HepG2 (cell line): ENCODE results near the gene ADARB1. TPM values are rescaled to one million over a fixed set of nuclear protein-coding genes. Genes with fewer than 3 reads are reported as not detected.

Experiments
- CTCF ChIP-seq: sonication (generic); formaldehyde crosslinking; IDR thresholded peaks from 2 replicates; pipeline ENCODE4 v1.5.0; 2020; ENCODE audit warnings: mild to moderate bottlenecking, missing genetic modification reagents, moderate library complexity
- DMTF1 ChIP-seq: sonication (generic); formaldehyde crosslinking; IDR thresholded peaks from 2 replicates; pipeline ENCODE4 v1.4.0; 2020; ENCODE audit warnings: mild to moderate bottlenecking, missing genetic modification reagents
- GABPB1 ChIP-seq: IDR thresholded peaks from 2 replicates; pipeline ENCODE4 v1.6.1; 2016; ENCODE audit warnings: mild to moderate bottlenecking, missing genetic modification reagents, moderate library complexity, missing compliant biosample characterization
- HMGXB4 ChIP-seq, 2 experiments: sonication (generic) in 1 of 2; formaldehyde crosslinking in 1 of 2; IDR thresholded peaks; 2 replicates each; pipeline versions ENCODE4 v1.4.0 to v1.6.1; 2018 to 2020; ENCODE audit warnings: missing genetic modification reagents in 2 of 2, borderline replicate concordance in 1 of 2, low read depth in 1 of 2, mild to moderate bottlenecking in 1 of 2, missing biosample characterization in 1 of 2
- MAFK ChIP-seq, 2 experiments: IDR thresholded peaks in 1 of 2; conservative IDR thresholded peaks in 1 of 2; 2 replicates each; pipeline ENCODE4 v1.6.1; 2011; ENCODE audit warnings: improper control_type of control experiment in 2 of 2, low read length in 2 of 2
- MIXL1 ChIP-seq: IDR thresholded peaks from 2 replicates; pipeline ENCODE4 v1.6.1; 2016
- SETDB1 ChIP-seq: sonication (generic); formaldehyde crosslinking; IDR thresholded peaks from 2 replicates; pipeline ENCODE4 v1.5.1; 2020; ENCODE audit warnings: missing genetic modification reagents, mild to moderate bottlenecking, borderline replicate concordance
- SP4 ChIP-seq: sonication (generic); formaldehyde crosslinking; IDR thresholded peaks from 2 replicates; pipeline ENCODE4 v1.8.1; 2023; ENCODE audit warnings: mild to moderate bottlenecking, missing genetic modification reagents
- ZBTB33 ChIP-seq: sonication (generic); formaldehyde crosslinking; IDR thresholded peaks from 2 replicates; pipeline ENCODE4 v1.4.0; 2020; ENCODE audit warnings: missing genetic modification reagents
- ZNF232 ChIP-seq: sonication (generic); formaldehyde crosslinking; IDR thresholded peaks from 2 replicates; pipeline ENCODE4 v1.4.0; 2020; ENCODE audit warnings: missing genetic modification reagents, borderline replicate concordance
- ZNF3 ChIP-seq: IDR thresholded peaks from 2 replicates; pipeline ENCODE4 v1.7.0; 2017; ENCODE audit warnings: inconsistent platforms
- ZNF430 ChIP-seq: sonication (generic); formaldehyde crosslinking; IDR thresholded peaks from 2 replicates; pipeline ENCODE4 v1.9.0; 2021; ENCODE audit warnings: mild to moderate bottlenecking, missing genetic modification reagents
- ZNF556 ChIP-seq: sonication (generic); formaldehyde crosslinking; IDR thresholded peaks from 2 replicates; pipeline ENCODE4 v1.4.0; 2020; ENCODE audit warnings: mild to moderate bottlenecking, missing genetic modification reagents, borderline replicate concordance
- ZNF580 ChIP-seq: IDR thresholded peaks from 2 replicates; pipeline ENCODE4 v1.6.1; 2016; ENCODE audit warnings: low read depth, borderline replicate concordance
- ZNF607 ChIP-seq: sonication (generic); formaldehyde crosslinking; IDR thresholded peaks from 2 replicates; pipeline ENCODE4 v1.5.1; 2020; ENCODE audit warnings: missing genetic modification reagents, mild to moderate bottlenecking, borderline replicate concordance
- ZNF678 ChIP-seq: sonication (generic); formaldehyde crosslinking; IDR thresholded peaks from 2 replicates; pipeline ENCODE4 v1.4.0; 2020; ENCODE audit warnings: mild to moderate bottlenecking, missing genetic modification reagents
- ZNF7 ChIP-seq: IDR thresholded peaks from 2 replicates; pipeline ENCODE4 v1.6.1; 2016; ENCODE audit warnings: missing biosample characterization, missing genetic modification reagents
- ZSCAN21 ChIP-seq: sonication (generic); formaldehyde crosslinking; IDR thresholded peaks from 2 replicates; pipeline ENCODE4 v1.8.0; 2022; ENCODE audit warnings: mild to moderate bottlenecking, missing genetic modification reagents, moderate library complexity, borderline replicate concordance
- polyA plus RNA-seq, 8 experiments: library from polyadenylated mRNA; depleted of rRNA in 3 of 8; stranded (reverse) in 7 of 8; unstranded in 1 of 8; fragments of >200 nt; fragmentation: Illumina TruSeq in 4 of 8; extraction: Trizol in 4 of 8; gene quantifications; 2 replicates each; pipeline versions ENCODE4 v1.2.1 to v1.2.3, GENCODE V29; 2011 to 2016; ENCODE audit warnings: low read depth in 4 of 8, missing spikeins in 1 of 8, mixed read lengths in 1 of 8; ENCODE audit not compliant: insufficient read depth in 1 of 8
- total RNA-seq, 5 experiments: library from RNA; depleted of rRNA; stranded (reverse); fragments of >200 nt; fragmentation: Illumina TruSeq; extraction: Trizol; gene quantifications; 2 replicates each; pipeline ENCODE4 v1.2.3, GENCODE V29; 2016; ENCODE audit warnings: low read depth in 1 of 5

Gene ADARB1
- total and polyA plus RNA-seq, 2 of the 13 experiments (the other 11 are each of a cell fraction or from before 2014, with no cell fraction given), result 6.6 to 10.0 TPM

- TF ChIP-seq ZNF607 (CRISPR knock-in tag), result no peak
- TF ChIP-seq MIXL1 (CRISPR knock-in tag), result no peak
- no peak for TF ChIP-seq ZNF3 (CRISPR knock-in tag)
- no peak for TF ChIP-seq ZNF580 (CRISPR knock-in tag)
- TF ChIP-seq ZBTB33 (CRISPR knock-in tag), result peak; percentile 54; the same call in 1 of the 2 replicates
- no peak for TF ChIP-seq ZNF232
- no peak for TF ChIP-seq ZNF7 (CRISPR knock-in tag)
- no peak for TF ChIP-seq ZNF430
- TF ChIP-seq DMTF1 (CRISPR knock-in tag), result no peak
- peak; percentile 87 for TF ChIP-seq CTCF (CRISPR knock-in tag)
- no peak for TF ChIP-seq ZSCAN21 (CRISPR knock-in tag)
- TF ChIP-seq HMGXB4 (CRISPR knock-in tag; IDR thresholded peaks at IDR 0.05; ENCODE audit: borderline replicate concordance in 1 of 2, low read depth in 1 of 2), result 0 out of 4 replicates have a peak, but pooled peaks of 1 of the 2 experiments have one; percentile 14
- TF ChIP-seq MAFK (conservative IDR thresholded peaks at IDR 0.05 in 1 of 2, IDR thresholded peaks at IDR 0.05 in 1 of 2; ENCODE audit: low read length in 2 of 2), result no peak
- TF ChIP-seq ZNF556 (CRISPR knock-in tag), result no peak
- TF ChIP-seq SETDB1, result no peak
- no peak for TF ChIP-seq SP4 (CRISPR knock-in tag)
- no peak for TF ChIP-seq GABPB1 (CRISPR knock-in tag)
- no peak for TF ChIP-seq ZNF678 (CRISPR knock-in tag)
Measured at GRCh38 chr21:45136927-45137611, 62.7 kb downstream of the ADARB1 start (continued).
